ENCODE data around the gene KDM7A. TPM values are rescaled to one million over a fixed set of nuclear protein-coding genes. Genes with fewer than 3 reads are reported as not detected.

Gene KDM7A
- total RNA-seq, 1 donor from 2014 or later: 14.8 TPM

GRCh38 chr7:140142031-140142430, 34.8 kb downstream of the KDM7A start:
- no peak for TF ChIP-seq CTCF (IDR thresholded peaks at IDR 0.05; ENCODE audit: unreplicated experiment)
- Mint-ChIP-seq H3K4me3 (ENCODE audit: unreplicated experiment) (no peak overlapping the region), H3K27ac (ENCODE audit: unreplicated experiment) (no peak overlapping the region), H3K36me3 (ENCODE audit: low read depth, unreplicated experiment) (peaks cover 7% of the 10 kb centered on the region), H3K27me3 (ENCODE audit: unreplicated experiment) (no peaks in the 10 kb centered on the region), H3K4me1 (ENCODE audit: unreplicated experiment) (peaks cover 8% of the 10 kb centered on the region), H3K9me3 (ENCODE audit: unreplicated experiment) (no peaks in the 10 kb centered on the region)
- DNase-seq (ENCODE audit: low spot score): no peak

- H3K4me1 Mint-ChIP-seq (ENCODE audit: unreplicated experiment): peaks cover under 1% of the 10 kb centered on the region
- no peak overlapping the region for H3K4me3 Mint-ChIP-seq (ENCODE audit: unreplicated experiment)
- no peak for TF ChIP-seq CTCF (IDR thresholded peaks at IDR 0.05; ENCODE audit: unreplicated experiment)
- H3K27ac Mint-ChIP-seq (ENCODE audit: unreplicated experiment): no peak overlapping the region
- no peaks in the 10 kb centered on the region for H3K27me3 Mint-ChIP-seq (ENCODE audit: unreplicated experiment)
- DNase-seq (ENCODE audit: low spot score): no peak
- H3K36me3 Mint-ChIP-seq (ENCODE audit: low read depth, unreplicated experiment): peaks cover 7% of the 10 kb centered on the region
- H3K9me3 Mint-ChIP-seq (ENCODE audit: unreplicated experiment): no peaks in the 10 kb centered on the region
Measured at GRCh38 chr7:140141256-140141655, 35.5 kb downstream of the KDM7A start.

DNA sequence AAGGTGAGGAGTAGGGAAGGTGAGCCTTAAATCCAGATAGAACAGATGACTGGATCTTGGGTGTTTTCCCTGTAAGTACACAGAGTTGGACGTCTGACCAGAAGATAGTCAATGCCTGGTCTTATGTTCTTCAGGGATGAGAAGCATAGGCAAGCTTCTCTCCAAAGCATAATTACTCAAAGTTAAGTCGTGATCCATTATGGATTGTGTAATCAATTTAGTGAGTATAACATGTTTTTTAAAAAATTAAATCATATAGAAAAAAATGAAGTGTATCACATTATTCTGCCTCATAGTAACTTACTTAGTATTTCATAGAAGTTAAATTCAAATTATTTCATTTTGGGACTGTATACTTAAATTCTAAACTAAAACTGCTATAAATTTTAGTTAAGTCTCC, 39.7 kb downstream of the KDM7A start:
- H3K27ac Mint-ChIP-seq (ENCODE audit: unreplicated experiment): no peak overlapping the region
- no peaks in the 10 kb centered on the region for H3K4me1 Mint-ChIP-seq (ENCODE audit: unreplicated experiment)
- no peak for TF ChIP-seq CTCF (IDR thresholded peaks at IDR 0.05; ENCODE audit: unreplicated experiment)
- H3K27me3 Mint-ChIP-seq (ENCODE audit: unreplicated experiment): no peaks in the 10 kb centered on the region
- no peak overlapping the region for H3K4me3 Mint-ChIP-seq (ENCODE audit: unreplicated experiment)
- no peak for DNase-seq (ENCODE audit: low spot score)
- no peaks in the 10 kb centered on the region for H3K9me3 Mint-ChIP-seq (ENCODE audit: unreplicated experiment)
- peaks cover 12% of the 10 kb centered on the region for H3K36me3 Mint-ChIP-seq (ENCODE audit: low read depth, unreplicated experiment)

DNA sequence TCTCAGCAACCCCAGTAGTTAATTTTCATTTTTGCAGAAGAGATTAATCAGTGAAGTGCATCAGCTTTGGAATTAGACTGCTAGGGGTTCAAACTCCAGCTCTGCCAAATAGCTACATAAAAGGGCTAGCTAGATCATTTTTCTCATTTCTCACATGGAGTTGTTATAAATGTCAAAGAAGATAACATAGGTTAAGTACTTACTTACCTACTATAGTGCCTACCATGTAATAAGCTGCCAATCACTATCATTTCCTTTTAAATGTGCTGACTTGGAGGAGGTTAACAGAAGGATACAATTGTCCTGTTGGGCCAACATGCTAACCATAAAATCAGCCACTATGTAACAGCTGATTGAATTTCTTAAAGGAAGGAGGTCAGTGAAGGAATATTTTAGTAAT, 40.7 kb downstream of the KDM7A start:
- TF ChIP-seq CTCF (IDR thresholded peaks at IDR 0.05; ENCODE audit: unreplicated experiment): no peak
- H3K27me3 Mint-ChIP-seq (ENCODE audit: unreplicated experiment): no peaks in the 10 kb centered on the region
- no peak for DNase-seq (ENCODE audit: low spot score)
- no peaks in the 10 kb centered on the region for H3K4me1 Mint-ChIP-seq (ENCODE audit: unreplicated experiment)
- H3K9me3 Mint-ChIP-seq (ENCODE audit: unreplicated experiment): no peaks in the 10 kb centered on the region
- no peak overlapping the region for H3K4me3 Mint-ChIP-seq (ENCODE audit: unreplicated experiment)
- H3K27ac Mint-ChIP-seq (ENCODE audit: unreplicated experiment): no peak overlapping the region
- peaks cover 19% of the 10 kb centered on the region for H3K36me3 Mint-ChIP-seq (ENCODE audit: low read depth, unreplicated experiment)

DNA sequence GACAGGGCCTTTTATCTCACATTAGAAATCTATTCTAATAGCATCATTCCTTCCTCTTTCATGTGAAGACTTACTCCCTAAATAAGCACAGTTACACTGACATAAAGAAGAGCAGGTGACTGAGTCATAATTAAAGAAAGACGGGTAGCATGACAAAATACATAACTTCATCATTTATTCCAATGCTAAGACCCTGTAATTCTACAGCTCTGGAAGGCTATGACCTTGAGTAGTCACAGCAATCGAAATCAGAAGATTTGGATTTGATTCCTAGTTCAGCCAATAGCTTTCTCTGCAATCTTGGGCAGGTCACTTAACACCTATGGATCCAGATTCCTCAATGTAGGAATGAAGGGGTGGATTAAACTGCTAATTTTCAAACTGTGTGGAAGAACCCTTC, 42.7 kb downstream of the KDM7A start:
- Mint-ChIP-seq H3K36me3 (ENCODE audit: low read depth, unreplicated experiment) (peaks cover 23% of the 10 kb centered on the region), H3K9me3 (ENCODE audit: unreplicated experiment) (no peaks in the 10 kb centered on the region), H3K27ac (ENCODE audit: unreplicated experiment) (no peak overlapping the region), H3K27me3 (ENCODE audit: unreplicated experiment) (no peaks in the 10 kb centered on the region), H3K4me3 (ENCODE audit: unreplicated experiment) (no peak overlapping the region), H3K4me1 (ENCODE audit: unreplicated experiment) (no peaks in the 10 kb centered on the region)
- TF ChIP-seq CTCF (IDR thresholded peaks at IDR 0.05; ENCODE audit: unreplicated experiment): no peak
- no peak for DNase-seq (ENCODE audit: low spot score)
